Measurements from ENCODE around the gene TRAPPC10.

Gene TRAPPC10

GRCh38 chr21:44071359-44072104, 59.4 kb downstream of the TRAPPC10 start:
- Histone ChIP-seq H3K36me3 (peaks cover 23% of the 10 kb centered on the region), H3K4me3 (ENCODE audit: low read depth, low read length) (no peak overlapping the region), H3K9me3 (no peaks in the 10 kb centered on the region), H3K27me3 (no peaks in the 10 kb centered on the region), H3K4me1 (no peaks in the 10 kb centered on the region)
- no peak for TF ChIP-seq CTCF (IDR thresholded peaks at IDR 0.05; ENCODE audit: low read depth, low read length)
- DNase-seq: no peak

GRCh38 chr21:44072111-44072510, 60.0 kb downstream of the TRAPPC10 start:
- no peaks in the 10 kb centered on the region for H3K27me3 ChIP-seq
- TF ChIP-seq CTCF (IDR thresholded peaks at IDR 0.05; ENCODE audit: low read depth, low read length): no peak
- H3K36me3 ChIP-seq: peaks cover 24% of the 10 kb centered on the region
- DNase-seq: no peak
- H3K4me3 ChIP-seq (ENCODE audit: low read depth, low read length): no peak overlapping the region
- no peaks in the 10 kb centered on the region for H3K9me3 ChIP-seq
- no peaks in the 10 kb centered on the region for H3K4me1 ChIP-seq

GRCh38 chr21:44074315-44074958, 62.3 kb downstream of the TRAPPC10 start:
- Histone ChIP-seq H3K4me1 (no peaks in the 10 kb centered on the region), H3K27me3 (no peaks in the 10 kb centered on the region), H3K4me3 (ENCODE audit: low read depth, low read length) (no peak overlapping the region), H3K9me3 (no peaks in the 10 kb centered on the region), H3K36me3 (peaks cover 33% of the 10 kb centered on the region)
- DNase-seq: no peak
- no peak for TF ChIP-seq CTCF (IDR thresholded peaks at IDR 0.05; ENCODE audit: low read depth, low read length)

GRCh38 chr21:44076316-44076715, 64.2 kb downstream of the TRAPPC10 start:
- no peak for DNase-seq
- no peak for TF ChIP-seq CTCF (IDR thresholded peaks at IDR 0.05; ENCODE audit: low read depth, low read length)
- Histone ChIP-seq H3K36me3 (peaks cover 37% of the 10 kb centered on the region), H3K27me3 (no peaks in the 10 kb centered on the region), H3K4me1 (no peaks in the 10 kb centered on the region), H3K4me3 (ENCODE audit: low read depth, low read length) (no peak overlapping the region), H3K9me3 (no peaks in the 10 kb centered on the region)

GRCh38 chr21:44078411-44078981, 66.4 kb downstream of the TRAPPC10 start:
- H3K27me3 ChIP-seq: no peaks in the 10 kb centered on the region
- H3K9me3 ChIP-seq: no peaks in the 10 kb centered on the region
- H3K4me1 ChIP-seq: no peaks in the 10 kb centered on the region
- DNase-seq: no peak
- no peak for TF ChIP-seq CTCF (IDR thresholded peaks at IDR 0.05; ENCODE audit: low read depth, low read length)
- H3K4me3 ChIP-seq (ENCODE audit: low read depth, low read length): no peak overlapping the region
- peaks cover 58% of the 10 kb centered on the region for H3K36me3 ChIP-seq

- H3K9me3 ChIP-seq: no peaks in the 10 kb centered on the region
- H3K4me3 ChIP-seq (ENCODE audit: low read depth, low read length): no peak overlapping the region
- H3K27me3 ChIP-seq: no peaks in the 10 kb centered on the region
- H3K4me1 ChIP-seq: no peaks in the 10 kb centered on the region
- peaks cover 62% of the 10 kb centered on the region for H3K36me3 ChIP-seq
- no peak for DNase-seq
- TF ChIP-seq CTCF (IDR thresholded peaks at IDR 0.05; ENCODE audit: low read depth, low read length): no peak
Measured at GRCh38 chr21:44079446-44079845, 67.3 kb downstream of the TRAPPC10 start.
